Endothelial cell of umbilical vein (primary cell): ENCODE measurements around the gene TBC1D16. TPM values are rescaled to one million over a fixed set of nuclear protein-coding genes. Genes with fewer than 3 reads are reported as not detected.

ENCODE experiments used
- BruUV-seq: library from RNA; stranded (reverse); fragments of 400-500 nt; replicated peaks from 2 replicates; lab custom pipeline; 2021; lab: Mats Ljungman, UMichigan
- CTCF ChIA-PET: fragments of 300-600, 350-600 bp; sonication (Branson Sonifier 250); formaldehyde crosslinking; loops from one replicate; lab custom pipeline; 2021; ENCODE audit warnings: antibody characterized with exemption, inconsistent platforms; lab: Charles Lee
- POLR2A ChIA-PET: fragments of 300-600, 350-600 bp; sonication (Branson Sonifier 250); formaldehyde crosslinking; loops from one replicate; lab custom pipeline; 2021; ENCODE audit warnings: antibody characterized with exemption, inconsistent platforms; lab: Charles Lee
- DNase-seq: peaks from one replicate; pipeline ENCODE4 v3.0.0-alpha.2; 2011; ENCODE audit warnings: low read depth, low spot score
- FAIRE-seq: peaks from 2 replicates; lab custom pipeline; 2011; peaks lifted over from hg19 to GRCh38; lab: Jason Lieb, UNC
- H2AFZ ChIP-seq: 2 replicates; pipeline ENCODE4 v1.6.0; 2012; ENCODE audit warnings: low read depth, low read length, control low read depth, inconsistent platforms
- H3K27ac ChIP-seq: 2 replicates; pipeline ENCODE4 v1.5.1; 2011; ENCODE audit warnings: low read depth, mild to moderate bottlenecking, control low read depth, low read length, moderate library complexity; ENCODE audit not compliant: insufficient read depth
- H3K27me3 ChIP-seq, 2 experiments: 2 replicates each; pipeline versions ENCODE4 v1.6.0 to v1.6.1; 2011; ENCODE audit warnings: low read length in 2 of 2, mixed read lengths in 1 of 2; ENCODE audit not compliant: control insufficient read depth in 2 of 2, insufficient read depth in 2 of 2
- H3K36me3 ChIP-seq, 2 experiments: 2 replicates in 1 of 2; 3 replicates in 1 of 2; pipeline ENCODE4 v1.5.1; 2011; ENCODE audit warnings: low read length in 2 of 2, mild to moderate bottlenecking in 1 of 2, moderate library complexity in 1 of 2; ENCODE audit not compliant: control insufficient read depth in 2 of 2, insufficient read depth in 2 of 2; ENCODE audit errors: extremely low read depth in 1 of 2
- H3K4me1 ChIP-seq: 3 replicates; pipeline ENCODE4 v1.5.1; 2011; ENCODE audit warnings: mild to moderate bottlenecking, low read length; ENCODE audit not compliant: control insufficient read depth, insufficient read depth; ENCODE audit errors: extremely low read depth
- H3K4me2 ChIP-seq: 2 replicates; pipeline ENCODE4 v1.6.1; 2011; ENCODE audit warnings: low read length, control low read depth, mixed read lengths; ENCODE audit not compliant: insufficient read depth
- H3K4me3 ChIP-seq, 3 experiments: fragments of 200-600 bp in 1 of 3; sonication (generic), shearing (Covaris generic) in 1 of 3; replicated peaks in 1 of 3; 2 replicates each; pipeline ENCODE4 v1.5.1; 2011 to 2016; ENCODE audit warnings: control low read depth in 3 of 3, low read length in 3 of 3, mild to moderate bottlenecking in 2 of 3, inconsistent platforms in 1 of 3, low read depth in 1 of 3, moderate library complexity in 1 of 3; ENCODE audit not compliant: insufficient read depth in 1 of 3
- H3K79me2 ChIP-seq: 2 replicates; pipeline ENCODE4 v1.6.0; 2012; ENCODE audit warnings: low read length, inconsistent platforms; ENCODE audit not compliant: control insufficient read depth, insufficient read depth
- H3K9ac ChIP-seq: replicated peaks from 2 replicates; pipeline ENCODE3; 2011; ENCODE audit warnings: low read length, control low read depth; ENCODE audit not compliant: insufficient read depth; ENCODE audit errors: extremely low read depth
- H3K9me1 ChIP-seq: replicated peaks from 3 replicates; pipeline ENCODE4 v1.6.0; 2011; ENCODE audit warnings: mild to moderate bottlenecking, low read length; ENCODE audit not compliant: control insufficient read depth, insufficient read depth; ENCODE audit errors: extremely low read depth
- H3K9me3 ChIP-seq: replicated peaks from 2 replicates; pipeline ENCODE4 v1.5.1; 2012; ENCODE audit warnings: low read length, inconsistent platforms; ENCODE audit not compliant: control insufficient read depth, insufficient read depth
- H4K20me1 ChIP-seq: replicated peaks from 2 replicates; pipeline ENCODE3; 2011; ENCODE audit warnings: mild to moderate bottlenecking, low read length; ENCODE audit not compliant: control insufficient read depth, insufficient read depth; ENCODE audit errors: extremely low read depth
- CTCF ChIP-seq, 2 donors: IDR thresholded peaks; 1 replicate in 1 of 2; 2 replicates in 1 of 2; pipeline ENCODE4 v1.5.1; 2011; ENCODE audit warnings: low read length in 2 of 2, mild to moderate bottlenecking in 2 of 2, moderate library complexity in 2 of 2, control low read depth in 1 of 2, inconsistent platforms in 1 of 2, low read depth in 1 of 2; ENCODE audit not compliant: insufficient read depth in 1 of 2; ENCODE audit errors: extremely low read depth in 1 of 2
- EZH2 ChIP-seq: IDR thresholded peaks from 2 replicates; pipeline ENCODE4 v1.6.1; 2012; ENCODE audit warnings: borderline replicate concordance, low read depth, mild to moderate bottlenecking, moderate library complexity, low read length, inconsistent platforms; ENCODE audit not compliant: severe bottlenecking
- FOS ChIP-seq: IDR thresholded peaks from 2 replicates; pipeline ENCODE4 v1.6.1; 2011; ENCODE audit warnings: mild to moderate bottlenecking, low read length, moderate library complexity, borderline replicate concordance; ENCODE audit not compliant: insufficient read depth
- GATA2 ChIP-seq: IDR thresholded peaks from 2 replicates; pipeline ENCODE4 v1.7.0; 2011; ENCODE audit warnings: low read depth, mild to moderate bottlenecking, moderate library complexity, mixed read lengths, low read length; ENCODE audit not compliant: insufficient read length, insufficient read depth
- JUN ChIP-seq: IDR thresholded peaks from 2 replicates; pipeline ENCODE4 v1.6.1; 2011; ENCODE audit warnings: borderline replicate concordance, low read depth; ENCODE audit not compliant: insufficient read length, insufficient read depth
- MAX ChIP-seq: IDR thresholded peaks from 2 replicates; pipeline ENCODE4 v1.6.1; 2011; ENCODE audit not compliant: insufficient read depth, insufficient read length
- MYC ChIP-seq: IDR thresholded peaks from one replicate; pipeline ENCODE4 v1.6.1; 2011; ENCODE audit warnings: mild to moderate bottlenecking, low read depth, low read length
- POLR2A ChIP-seq: IDR thresholded peaks from 2 replicates; pipeline ENCODE4 v1.6.1; 2012; ENCODE audit warnings: low read depth, mild to moderate bottlenecking, control low read depth, low read length
- POLR2AphosphoS5 ChIP-seq: IDR thresholded peaks from 2 replicates; pipeline ENCODE4 v1.6.1; 2012; ENCODE audit warnings: low read depth, mild to moderate bottlenecking, control low read depth, low read length, moderate library complexity; ENCODE audit not compliant: insufficient read depth
- dilution Hi-C: fragments of 300-500 bp; cut with MboI; formaldehyde crosslinking; loops from one replicate; pipeline ENCODE4 v1.15.0; 2019; ENCODE audit warnings: low sequenced_read_pairs; ENCODE audit not compliant: extremely low pct_ligation_motif_present
- intact Hi-C: fragments of 100-400 bp; cut with micrococcal nuclease; formaldehyde crosslinking; loops from one replicate; pipeline ENCODE4 v1.10.0; 2022
- polyA plus RNA-seq, 4 experiments: library from polyadenylated mRNA; depleted of rRNA in 3 of 4; stranded (reverse) in 3 of 4; unstranded in 1 of 4; fragments of >200 nt; gene quantifications; 2 replicates each; pipeline versions ENCODE4 v1.2.1 to v1.2.3, GENCODE V29; 2011 to 2012; ENCODE audit warnings: missing spikeins in 1 of 4
- total RNA-seq: library from RNA; stranded (reverse); gene quantifications from 2 replicates; pipeline ENCODE4 v1.2.3, GENCODE V29; 2021

Gene TBC1D16
- total and polyA plus RNA-seq, 2 donors (not counting 3 experiments of a cell fraction or from before 2014, with no cell fraction given): 12.9 to 48.6 TPM

GRCh38 chr17:79937391-79938335, 98.0 kb downstream of the TBC1D16 start:
- no peak overlapping the region for H3K4me2 ChIP-seq
- CTCF ChIA-PET: no interaction called here
- H3K9ac ChIP-seq: no peak overlapping the region
- POLR2A ChIA-PET: no interaction called here
- no peaks in the 10 kb centered on the region for H3K9me3 ChIP-seq
- TF ChIP-seq MYC: no peak
- no TSS peak for BruUV-seq
- H3K27me3 ChIP-seq: no peaks in the 10 kb centered on the region
- DNase-seq (no peak), FAIRE-seq (no peak)
- dilution Hi-C loops (no loop called here), intact Hi-C loops (no loop called here)
- H3K4me3 ChIP-seq: no peak overlapping the region
- no peak overlapping the region for H2AFZ ChIP-seq
- no peaks in the 10 kb centered on the region for H3K9me1 ChIP-seq
- H4K20me1 ChIP-seq: no peaks in the 10 kb centered on the region
- no peak overlapping the region for H3K27ac ChIP-seq
- H3K79me2 ChIP-seq: no peaks in the 10 kb centered on the region
- H3K36me3 ChIP-seq: peaks cover 0 to 20% of the 10 kb centered on the region in 2 experiments
- H3K4me1 ChIP-seq: peaks cover 12% of the 10 kb centered on the region

- no TSS peak for BruUV-seq
- CTCF ChIA-PET: interaction anchor here (0.9 kb wide), 1 partner anchor 72 kb away, joined by 4 read pairs; no protein-coding TSS in a partner anchor
These were observed 98.9 kb downstream of the TBC1D16 start for GRCh38 chr17:79936641-79937381.

More at GRCh38 chr17:79936641-79937381, 98.9 kb downstream of the TBC1D16 start:
- H3K4me2 ChIP-seq: no peak overlapping the region
- H3K79me2 ChIP-seq: no peaks in the 10 kb centered on the region
- no peaks in the 10 kb centered on the region for H3K27me3 ChIP-seq
- no peaks in the 10 kb centered on the region for H3K9me3 ChIP-seq
- intact Hi-C loops: no loop called here
- dilution Hi-C loops: no loop called here
- POLR2A ChIA-PET: no interaction called here
- H3K4me3 ChIP-seq: no peak overlapping the region
- H3K36me3 ChIP-seq: peaks cover 0 to 20% of the 10 kb centered on the region in 2 experiments
- no peak overlapping the region for H3K27ac ChIP-seq
- H2AFZ ChIP-seq: no peak overlapping the region
- H4K20me1 ChIP-seq: no peaks in the 10 kb centered on the region
- H3K9me1 ChIP-seq: no peaks in the 10 kb centered on the region
- DNase-seq: no peak
- FAIRE-seq: no peak
- TF ChIP-seq POLR2A: no peak
- no peak for TF ChIP-seq FOS
- no peak for TF ChIP-seq CTCF (IDR thresholded peaks at IDR 0.05; ENCODE audit: extremely low read depth in 1 of 2, insufficient read depth in 1 of 2, low read depth in 1 of 2, low read length in 2 of 2)
- no peak for TF ChIP-seq MYC
- no peak for TF ChIP-seq GATA2
- TF ChIP-seq POLR2AphosphoS5: no peak
- TF ChIP-seq JUN: no peak
- no peak for TF ChIP-seq MAX
- no peak for TF ChIP-seq EZH2
- no peak overlapping the region for H3K9ac ChIP-seq
- H3K4me1 ChIP-seq: peaks cover 12% of the 10 kb centered on the region
